HuH-7 (cell line): ENCODE results near the gene TREM1.
A peak's percentile ranks its signal among the peaks of the same experiment; 100 is the strongest.
"Not testable (repeated sequence)": the region's sequence is repeated elsewhere in the genome, so short reads cannot be mapped to it uniquely, and the experiment has no call there.

Source experiments
- DNase-seq: peaks from one replicate; pipeline ENCODE4 v3.0.0; 2011; ENCODE audit warnings: low spot score

The TREM1 gene

DNA sequence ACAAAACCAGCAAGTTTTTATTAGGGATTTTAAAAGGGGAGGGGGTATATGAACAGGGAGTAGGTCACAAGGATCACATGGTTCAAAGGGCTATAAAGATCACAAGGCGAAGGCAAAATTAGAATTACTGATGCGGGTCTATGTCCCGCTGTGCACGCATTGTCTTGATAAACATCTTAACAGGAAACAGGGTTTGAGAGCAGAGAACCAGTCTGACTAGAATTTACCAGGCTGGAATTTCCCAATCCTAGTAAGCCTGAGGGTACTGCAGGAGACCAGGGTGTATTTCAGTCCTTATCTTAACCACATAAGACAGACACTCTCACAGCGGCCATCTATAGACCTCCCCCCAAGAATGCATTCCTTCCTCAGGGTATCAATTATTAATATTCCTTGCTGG, 10.8 kb upstream of the TREM1 start:
- DNase-seq = not testable (repeated sequence)

DNA sequence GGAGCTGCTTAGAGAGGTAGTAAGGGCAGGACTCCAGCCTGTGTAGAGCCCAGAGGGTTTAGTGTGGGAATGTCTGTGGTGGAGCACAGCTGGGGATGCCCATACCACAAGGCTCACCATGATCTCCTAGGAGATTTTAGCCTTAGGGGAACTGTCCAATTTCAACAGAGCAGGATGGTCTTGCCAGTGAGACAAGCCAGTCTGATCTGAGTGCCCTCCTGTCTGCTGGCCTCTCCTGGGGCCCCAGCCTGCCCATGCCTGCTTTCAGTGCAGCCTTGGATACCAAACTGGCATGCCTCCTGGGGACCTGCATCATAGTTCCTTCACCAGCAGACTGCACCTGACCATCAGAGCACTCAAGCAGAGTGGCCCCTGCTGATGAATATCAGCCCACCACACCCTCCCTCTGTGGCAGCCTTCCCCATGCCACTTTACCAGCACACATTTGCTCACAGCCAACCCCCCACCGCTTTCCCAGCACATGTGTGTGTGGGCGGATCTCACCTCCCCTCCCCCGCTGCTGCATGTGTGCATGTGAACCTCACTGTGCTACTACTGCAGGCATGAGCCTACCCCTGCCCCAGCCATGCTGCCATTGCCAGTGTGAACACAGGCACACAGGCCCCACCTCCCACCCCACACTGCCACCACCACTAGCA, 7.9 kb upstream of the TREM1 start:
- no peak for DNase-seq

GRCh38 chr6:41291717-41292116, 5.2 kb upstream of the TREM1 start:
- no peak for DNase-seq

GRCh38 chr6:41289815-41290214, 3.3 kb upstream of the TREM1 start:
- no peak for DNase-seq

GRCh38 chr6:41288754-41289129, 2.3 kb upstream of the TREM1 start:
- DNase-seq = no peak

GRCh38 chr6:41288030-41288753, 1.7 kb upstream of the TREM1 start:
- DNase-seq = no peak

GRCh38 chr6:41284726-41285125, 1.8 kb downstream of the TREM1 start:
- no peak for DNase-seq

DNA sequence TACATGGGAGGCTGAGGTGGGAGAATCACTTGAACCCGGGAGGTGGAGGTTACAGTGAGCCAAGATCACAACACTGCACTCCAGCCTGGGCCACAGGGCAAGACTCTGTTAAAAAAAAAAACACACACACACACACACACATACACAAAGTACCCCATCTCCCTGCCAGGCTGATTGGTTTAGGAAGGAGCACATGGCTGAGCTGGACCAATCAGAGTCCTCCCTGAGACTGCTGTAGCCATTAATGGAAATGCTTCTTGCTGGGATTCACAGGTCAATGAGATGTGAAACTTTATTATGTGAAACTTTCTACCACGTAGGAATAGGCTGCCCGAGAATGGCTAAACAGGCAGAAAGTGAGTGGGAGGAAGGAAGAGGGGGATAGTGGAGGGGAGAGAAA, 2.9 kb downstream of the TREM1 start:
- no peak for DNase-seq

- DNase-seq = no peak
Measured at GRCh38 chr6:41280381-41281057, 6.0 kb downstream of the TREM1 start.

DNA sequence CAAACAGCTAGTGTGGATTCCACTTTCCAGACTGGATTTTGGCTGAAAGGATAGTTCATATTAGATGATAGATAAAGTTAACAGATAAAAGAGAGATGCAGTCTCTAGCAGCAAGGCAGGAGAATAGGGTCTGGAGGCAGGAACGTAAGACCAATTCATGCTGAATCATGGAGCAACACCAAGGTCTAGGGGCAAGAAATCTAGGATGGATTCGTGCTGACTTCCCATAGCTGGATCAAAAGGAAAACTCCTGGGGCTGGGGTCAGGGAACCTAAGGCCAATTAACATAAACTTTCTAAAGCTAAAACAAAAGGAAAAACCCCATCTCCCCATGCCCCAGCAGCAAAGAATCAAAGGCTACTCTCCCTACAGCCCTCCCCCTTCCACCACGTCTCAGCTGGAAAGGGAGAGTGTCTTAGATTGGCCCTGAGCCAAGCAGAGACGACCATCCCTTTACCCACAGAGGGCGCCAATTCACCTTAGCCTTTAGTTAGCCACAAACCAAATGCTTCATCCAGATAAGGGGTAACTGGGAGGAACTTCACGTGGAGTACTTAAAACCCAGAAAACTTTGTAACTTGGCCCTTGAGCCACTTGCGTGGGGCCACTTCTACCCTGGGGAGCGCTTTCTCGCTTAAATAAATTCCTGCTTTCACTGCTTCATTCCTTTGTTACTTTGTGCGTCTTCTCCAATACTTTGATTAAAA, 7.6 kb downstream of the TREM1 start:
- peak; percentile 57 for DNase-seq

- DNase-seq = no peak
Measured at GRCh38 chr6:41277605-41278004, 8.9 kb downstream of the TREM1 start.

GRCh38 chr6:41275489-41275888, 11.0 kb downstream of the TREM1 start:
- DNase-seq = no peak

GRCh38 chr6:41274256-41274655, 12.2 kb downstream of the TREM1 start:
- no peak for DNase-seq

GRCh38 chr6:41273714-41274113, 12.8 kb downstream of the TREM1 start:
- DNase-seq = no peak

GRCh38 chr6:41272591-41273240, 13.8 kb downstream of the TREM1 start:
- DNase-seq = no peak

- DNase-seq = no peak
Measured at GRCh38 chr6:41271901-41272395, 14.5 kb downstream of the TREM1 start.

DNA sequence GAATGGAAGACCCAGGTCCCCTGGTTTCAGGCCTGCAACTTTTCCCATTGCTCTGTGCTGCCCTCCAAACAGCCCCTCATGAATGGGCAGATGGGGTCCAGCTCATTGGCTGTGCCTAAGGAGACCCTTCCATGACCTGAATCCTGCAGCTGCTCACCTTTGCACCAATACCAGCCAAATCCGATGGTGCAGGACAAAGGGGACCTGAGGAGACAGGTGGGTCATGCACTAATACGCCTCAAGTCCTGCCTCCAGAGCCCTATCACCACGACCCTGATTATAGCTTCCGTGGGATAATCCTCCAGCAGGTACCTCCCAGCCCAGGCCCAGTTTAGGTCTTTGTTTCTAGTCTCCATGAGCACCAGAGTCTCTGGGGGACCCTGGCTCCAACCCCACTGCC, 16.8 kb downstream of the TREM1 start:
- no peak for DNase-seq

- DNase-seq = no peak
Measured at GRCh38 chr6:41269166-41269565, 17.3 kb downstream of the TREM1 start.

GRCh38 chr6:41268478-41268877, 18.0 kb downstream of the TREM1 start:
- DNase-seq = no peak

DNA sequence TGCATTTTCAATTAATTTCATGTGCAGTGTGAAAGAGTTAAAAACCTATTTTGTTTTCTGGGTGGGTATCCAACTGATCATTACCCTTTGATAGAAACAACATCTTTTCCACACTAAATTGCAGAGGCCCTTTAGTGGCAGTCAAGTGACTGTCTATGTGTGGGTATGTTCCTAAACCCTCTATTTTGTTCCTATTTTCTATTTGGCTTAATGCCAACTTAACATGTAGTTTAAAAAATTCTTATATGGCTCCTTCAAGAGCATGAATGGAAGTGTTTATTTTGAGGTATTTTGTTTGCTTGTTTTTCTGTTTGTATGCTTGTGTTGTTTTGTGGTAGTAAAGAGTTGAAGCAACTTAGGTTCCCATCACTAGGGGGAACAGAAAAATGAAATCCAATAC, 19.9 kb downstream of the TREM1 start:
- no peak for DNase-seq

- DNase-seq = no peak
Measured at GRCh38 chr6:41263267-41263666, 23.2 kb downstream of the TREM1 start.

- no peak for DNase-seq
Measured at GRCh38 chr6:41262401-41262800, 24.1 kb downstream of the TREM1 start.
